NCI-H146 (cell line): ENCODE results near the gene SAMD11.

Experiments used
- DNase-seq: peaks from one replicate; lab custom pipeline; 2025; lab: John Stamatoyannopoulos, UW

Gene SAMD11

DNA sequence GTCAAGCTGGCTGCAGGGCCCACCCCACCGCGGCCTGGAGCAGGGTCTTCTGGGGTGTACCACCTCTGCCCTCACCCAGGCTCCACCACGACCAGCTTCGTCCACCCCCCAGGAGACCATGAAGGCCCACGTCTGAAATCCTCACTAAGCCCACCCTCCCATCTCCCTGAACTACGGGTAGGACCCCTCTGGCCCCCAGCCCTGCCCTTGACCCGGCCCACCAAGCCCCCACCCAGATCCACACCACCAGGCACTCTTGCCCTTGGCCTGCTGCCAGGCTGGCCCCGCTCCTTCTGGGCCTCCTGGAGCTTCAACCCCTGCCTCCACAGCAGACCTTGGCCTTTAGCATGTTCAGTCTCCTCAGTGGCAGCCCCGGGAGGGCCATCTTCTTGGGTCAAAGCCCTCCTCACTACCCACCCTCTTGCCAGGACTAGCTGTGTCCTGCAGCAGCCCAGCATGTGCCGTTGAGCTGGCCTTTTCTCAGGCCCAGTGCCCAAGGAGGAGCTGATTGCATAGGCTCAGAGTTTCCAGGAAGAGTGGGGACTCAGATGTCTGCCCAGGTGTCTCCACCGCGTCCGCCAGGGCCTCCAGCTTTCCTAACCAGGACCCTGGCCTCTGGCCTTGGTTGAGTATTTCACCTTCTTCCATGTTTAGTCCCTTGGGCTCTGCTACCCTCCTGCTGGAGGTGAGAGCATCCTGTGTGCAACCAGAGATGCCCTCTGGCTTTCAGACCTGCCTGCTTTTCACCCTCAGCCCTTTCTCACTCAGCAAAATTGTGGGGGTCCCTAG, 17.7 kb upstream of the SAMD11 start:
- no peak for DNase-seq

DNA sequence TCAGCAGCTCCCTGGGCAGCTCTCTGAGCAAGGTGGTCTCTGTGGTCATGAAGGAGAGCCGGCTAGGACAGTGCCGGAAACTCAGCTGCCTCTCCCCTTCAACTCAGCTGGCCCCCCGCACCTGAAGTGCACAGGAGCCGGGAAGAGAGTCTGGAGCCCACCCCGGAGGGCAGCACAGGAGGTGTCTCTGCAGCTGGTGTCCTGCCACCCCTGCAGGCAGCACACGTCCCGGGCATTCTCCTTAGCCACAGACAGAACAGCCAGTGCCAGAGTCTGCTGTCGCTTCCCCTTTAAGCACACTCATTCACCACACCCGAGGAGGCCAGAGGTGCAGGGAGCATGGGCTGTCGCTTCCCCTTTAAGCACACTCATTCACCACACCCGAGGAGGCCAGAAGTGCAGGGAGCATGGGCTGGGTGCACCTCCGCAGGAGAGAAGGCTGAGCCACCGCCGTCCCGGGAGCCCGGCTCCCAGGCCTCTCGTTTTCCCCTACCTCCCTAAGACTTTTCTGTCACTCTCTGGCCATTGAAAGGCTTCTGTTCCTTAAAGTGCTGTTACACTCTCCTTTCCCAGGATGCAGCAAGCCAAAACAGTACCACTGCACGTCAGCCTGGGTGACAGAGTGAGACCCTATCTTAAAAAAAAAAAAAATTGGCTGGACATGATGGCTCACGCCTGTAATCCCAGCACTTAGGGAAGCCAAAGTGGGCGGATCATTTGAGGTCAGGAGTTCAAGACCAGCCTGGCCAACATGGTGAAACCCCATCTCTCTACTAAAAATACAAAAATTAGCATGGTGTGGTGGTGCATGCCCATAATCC, 16.9 kb upstream of the SAMD11 start:
- DNase-seq = no peak

DNA sequence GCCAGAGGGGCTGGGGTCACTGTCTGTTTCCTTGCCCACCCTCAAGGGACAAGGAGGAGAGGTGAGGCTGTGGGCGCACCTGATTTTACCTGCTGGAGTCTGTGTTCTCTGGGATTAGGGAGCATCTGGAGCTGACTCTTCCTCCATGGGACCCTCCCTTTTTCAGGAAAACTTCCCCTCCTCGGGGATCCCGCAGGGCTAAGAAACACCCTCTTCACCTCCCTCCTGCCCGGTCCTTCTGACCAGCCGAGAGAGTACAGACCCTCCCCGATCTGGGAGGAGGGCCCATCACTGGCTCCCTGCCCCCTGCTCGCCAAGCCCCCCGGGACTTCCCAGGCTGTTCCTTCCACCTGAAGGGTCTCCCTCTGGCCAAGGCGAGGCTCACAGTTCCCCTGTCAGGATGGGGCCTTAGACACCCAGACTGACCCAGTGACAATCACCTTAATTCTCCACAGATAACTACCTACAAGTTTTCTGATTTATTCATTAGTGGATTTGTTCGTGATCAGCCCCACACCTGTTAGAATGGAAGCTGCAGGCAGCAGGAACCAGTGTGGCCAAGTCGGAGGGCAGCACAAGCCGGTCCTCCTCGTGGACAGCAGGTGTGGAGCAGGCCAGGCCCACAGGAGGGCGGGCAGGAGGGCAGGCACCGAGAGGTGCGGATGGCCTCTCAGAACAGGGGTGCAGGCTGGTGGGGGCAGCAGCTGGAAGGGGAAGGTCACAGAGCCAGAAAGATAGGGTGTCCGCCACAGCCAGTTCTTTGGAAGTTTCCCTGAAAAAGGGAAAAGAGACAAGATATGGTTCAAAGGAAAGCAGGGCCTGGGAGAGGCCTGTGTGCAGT, 15.9 kb upstream of the SAMD11 start:
- DNase-seq = no peak

DNA sequence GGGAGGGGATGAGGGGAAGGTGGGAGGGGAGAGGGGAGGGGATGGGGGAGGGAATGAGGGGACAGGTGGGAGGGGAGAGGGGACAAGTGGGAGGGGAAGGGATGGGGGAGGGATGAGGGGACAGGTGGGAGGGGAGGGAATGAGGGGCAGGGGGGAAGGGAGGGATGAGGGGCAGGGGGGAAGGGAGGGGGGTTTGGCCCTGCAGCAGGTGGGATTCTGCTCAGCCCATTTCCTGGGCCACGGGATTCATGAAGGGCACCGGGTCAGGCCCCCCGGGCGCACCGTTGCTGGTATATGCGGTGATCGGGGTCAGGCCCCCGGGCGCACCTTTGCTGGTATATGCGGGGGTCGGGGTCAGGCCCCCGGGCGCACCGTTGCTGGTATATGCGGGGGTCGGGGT, 15.1 kb upstream of the SAMD11 start:
- no peak for DNase-seq

DNA sequence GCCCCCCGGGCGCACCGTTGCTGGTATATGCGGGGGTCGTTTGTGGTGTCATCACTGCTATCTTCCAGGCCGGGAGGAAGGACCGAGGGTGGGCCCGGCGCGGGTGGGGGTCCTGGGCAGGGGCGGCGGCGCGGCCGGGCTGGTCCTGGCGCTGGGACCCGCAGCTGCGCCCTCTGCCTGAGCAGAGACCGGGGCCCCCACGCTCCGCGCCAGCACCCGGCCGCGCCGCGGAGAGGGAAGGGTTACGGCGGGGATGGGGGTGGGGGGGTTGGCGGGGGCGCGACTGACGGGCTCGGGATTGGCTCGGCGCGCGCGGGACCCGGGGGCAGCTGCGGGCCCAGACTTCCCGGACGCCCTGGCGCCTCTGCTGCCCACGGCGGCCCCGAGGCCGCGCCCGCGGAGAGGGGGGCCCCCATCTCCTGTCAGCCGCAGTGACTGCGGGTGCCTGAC, 13.8 kb upstream of the SAMD11 start:
- DNase-seq = no peak

DNA sequence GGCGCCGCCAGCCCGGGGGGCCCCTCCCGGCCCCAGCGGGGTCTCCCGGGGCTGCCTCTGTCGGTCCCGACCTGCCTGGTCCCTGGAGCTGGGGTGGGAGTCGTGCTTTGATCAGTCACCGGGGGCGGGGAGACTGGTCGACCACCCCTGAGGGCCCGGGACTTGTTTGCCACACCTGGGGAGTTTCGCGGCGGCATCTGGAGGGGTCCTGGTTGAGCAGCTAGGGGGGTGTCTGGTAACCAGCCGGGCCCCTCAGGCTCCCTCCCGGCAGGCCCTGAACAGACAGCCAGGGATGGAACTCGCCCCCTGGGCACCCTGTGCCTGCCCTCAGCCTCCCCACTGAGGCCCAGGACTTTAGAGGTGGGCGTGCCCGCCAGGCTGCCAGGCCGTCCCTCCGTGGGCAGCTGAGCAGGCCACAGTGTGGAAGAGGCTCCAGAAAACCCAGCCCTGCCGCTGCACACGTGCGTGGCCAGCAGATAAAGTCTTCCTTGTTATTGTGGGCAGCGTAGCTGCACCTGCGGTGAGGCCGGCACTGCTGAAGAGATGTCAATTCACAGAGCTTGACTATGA, 13.3 kb upstream of the SAMD11 start:
- DNase-seq = no peak

DNA sequence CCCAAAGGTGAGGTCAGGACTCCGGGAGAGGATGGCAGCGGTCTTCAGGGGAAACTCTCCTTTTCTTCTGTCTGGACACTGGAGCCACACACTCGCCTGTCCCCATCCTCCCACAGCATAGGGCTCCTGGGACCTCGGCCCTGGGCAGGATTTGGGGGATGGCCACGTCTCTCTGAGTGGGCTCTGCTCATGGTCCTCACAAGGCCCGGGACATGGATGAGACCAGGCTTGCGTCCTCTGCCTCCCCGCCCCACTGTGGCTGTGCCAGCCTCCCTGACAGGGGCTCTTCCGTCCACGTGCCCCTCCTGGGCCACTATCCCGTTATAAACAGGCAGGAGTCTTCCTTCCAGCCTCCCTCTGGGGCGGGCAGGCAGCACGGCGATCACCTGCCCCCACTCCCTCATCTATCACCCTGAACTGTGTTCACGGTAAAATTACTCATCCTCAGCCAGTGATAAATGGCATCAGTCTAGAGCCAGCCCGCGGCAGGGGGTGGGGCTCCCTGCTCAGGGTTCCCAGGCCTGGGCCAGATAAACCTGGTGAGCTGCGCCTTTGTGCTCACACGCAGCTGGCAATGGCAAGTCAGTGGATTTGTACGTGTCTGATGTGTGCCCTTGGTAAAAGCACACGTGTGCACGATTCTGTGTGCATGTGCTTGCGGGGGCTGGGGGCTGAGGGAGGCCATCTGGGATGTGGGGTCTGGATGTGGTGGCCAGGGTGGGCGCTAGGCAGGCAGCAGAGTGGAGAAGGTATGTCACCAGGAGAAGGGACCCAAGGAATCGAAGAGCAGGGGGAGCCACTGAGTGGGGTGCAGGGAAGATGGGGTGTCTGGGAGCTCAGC, 12.6 kb upstream of the SAMD11 start:
- peak; percentile 56 for DNase-seq

DNA sequence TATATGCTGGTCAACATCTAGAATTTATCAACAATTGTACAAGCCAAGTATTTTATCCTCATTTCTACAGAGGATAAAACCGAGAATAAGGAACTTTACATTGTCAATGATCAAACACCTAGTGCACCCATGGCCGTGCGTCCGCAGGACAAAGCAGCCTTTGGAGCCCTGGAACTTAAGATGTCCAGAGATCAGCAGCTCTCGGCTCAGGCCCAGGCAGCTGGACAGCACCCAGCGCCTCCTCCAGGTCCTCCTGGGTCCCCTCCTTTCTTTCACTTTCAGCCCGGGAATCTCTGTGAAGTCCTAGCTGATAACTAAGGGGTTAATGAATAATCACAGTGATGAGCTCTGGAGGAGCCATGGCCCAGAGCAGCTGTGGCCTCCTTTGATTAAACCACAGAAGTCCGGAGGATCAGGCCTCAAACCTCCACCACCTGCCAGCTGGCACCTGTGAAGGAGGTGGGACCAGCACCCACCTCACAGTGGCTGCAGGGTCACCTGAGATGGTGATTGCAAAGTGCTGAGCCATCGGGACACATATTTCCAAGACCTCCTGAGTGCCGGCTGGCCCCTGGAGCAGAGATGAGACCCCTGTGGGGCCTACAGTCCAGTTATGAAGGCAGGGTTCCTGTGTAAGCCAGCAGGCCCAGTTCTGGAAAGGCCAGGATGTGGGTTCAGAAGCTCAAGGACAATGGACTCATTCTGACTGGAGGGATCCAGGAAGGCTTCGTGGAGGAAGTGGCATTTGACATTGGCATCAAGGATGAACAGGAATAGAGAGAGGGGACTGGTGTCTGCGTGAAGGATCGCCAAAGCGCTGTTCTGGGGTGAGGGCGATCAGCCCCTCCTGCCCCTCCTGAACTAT, 11.6 kb upstream of the SAMD11 start:
- DNase-seq = no peak

DNA sequence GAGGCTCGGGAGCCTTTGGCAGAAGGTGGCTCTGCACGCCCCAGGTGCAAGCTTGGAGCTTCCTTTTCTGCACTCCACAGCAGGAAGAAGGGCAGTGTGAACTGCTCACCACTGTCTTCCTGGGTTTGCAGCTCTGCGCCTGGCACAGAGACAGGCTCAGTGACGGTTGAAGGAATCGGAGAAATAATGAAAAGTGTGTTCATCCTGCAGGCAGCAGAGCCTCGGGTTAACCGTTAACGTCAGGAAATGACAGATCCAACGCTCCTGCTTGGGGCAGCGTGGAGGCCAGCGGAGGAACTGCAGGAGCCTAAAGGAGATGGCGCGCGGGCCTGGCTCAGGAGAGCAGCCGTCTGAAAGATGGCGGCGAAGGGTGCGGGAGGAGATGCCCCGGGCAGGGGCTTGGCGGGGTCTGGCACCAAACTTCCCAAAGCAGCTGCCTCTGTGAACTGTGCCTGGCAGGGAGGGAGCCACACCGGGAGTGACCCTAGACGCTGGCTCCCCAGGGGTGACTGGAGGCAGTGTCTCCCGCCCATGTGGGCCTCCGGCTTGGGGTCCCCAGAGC, 10.9 kb upstream of the SAMD11 start:
- no peak for DNase-seq

DNA sequence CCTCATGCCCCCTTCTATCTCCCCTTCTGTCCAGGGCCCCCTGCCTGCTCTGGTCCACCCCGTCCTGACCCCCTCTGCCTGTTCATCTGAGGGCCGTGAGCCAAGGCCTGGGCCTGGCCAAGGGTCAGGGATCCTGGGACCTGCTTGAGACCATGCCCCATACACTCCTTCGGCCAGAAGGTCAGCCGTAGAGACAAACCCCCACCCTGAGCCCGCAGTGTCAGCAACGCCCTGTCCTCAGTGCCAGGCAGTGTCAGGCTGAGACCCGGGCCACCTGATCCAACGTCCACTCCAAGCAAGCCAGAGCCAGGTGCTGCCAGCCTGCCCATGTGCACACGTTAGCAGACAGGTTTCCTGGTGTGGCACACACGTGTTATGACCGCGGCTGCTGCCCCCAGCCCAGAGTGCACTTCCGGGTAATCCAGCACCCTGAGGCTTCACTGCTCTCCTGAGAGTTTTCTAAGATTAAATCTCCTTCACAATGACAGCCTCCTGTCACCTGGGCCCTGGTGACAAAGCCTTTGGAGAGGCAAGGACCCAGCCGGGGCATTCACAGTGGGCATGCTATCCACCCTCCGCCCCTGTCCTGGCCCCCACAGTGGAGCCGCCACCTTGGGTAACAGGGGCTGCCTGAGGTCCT, 10.1 kb upstream of the SAMD11 start:
- DNase-seq = no peak

DNA sequence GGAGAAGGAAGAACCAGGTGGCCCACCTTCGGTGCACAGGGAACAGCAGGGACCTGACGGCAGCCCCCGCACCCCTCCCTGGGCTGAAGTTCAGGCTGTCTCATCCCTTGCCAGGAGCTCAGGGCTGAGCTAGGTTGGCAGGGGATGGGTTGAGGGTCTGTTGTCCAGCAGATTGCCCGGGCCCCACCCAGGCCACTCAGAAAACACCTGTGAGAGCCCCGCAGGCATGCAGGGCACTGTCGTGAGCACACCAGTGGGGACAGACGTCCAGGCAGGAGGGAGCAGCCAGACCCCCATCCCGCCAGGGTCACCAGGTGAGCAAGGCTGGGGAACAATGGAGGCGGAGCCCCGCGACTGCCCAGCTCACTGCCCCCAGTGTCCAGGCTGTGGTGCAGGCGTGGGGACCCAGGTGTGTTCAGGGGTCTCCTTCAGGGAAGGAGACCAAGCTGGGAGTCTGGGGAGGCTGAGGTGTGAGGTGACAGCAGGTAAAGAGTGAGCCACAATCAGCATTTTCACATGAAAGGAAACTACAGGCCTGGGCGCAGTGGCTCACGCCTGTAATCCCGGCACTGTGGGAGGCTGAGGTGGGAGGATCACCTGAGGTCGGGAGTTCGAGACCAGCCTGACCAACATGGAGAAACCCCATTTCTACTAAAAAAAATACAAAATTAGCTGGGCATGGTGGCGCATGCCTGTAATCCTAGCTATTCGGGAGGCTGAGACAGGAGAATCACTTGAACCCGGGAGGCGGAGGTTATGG, 9.4 kb upstream of the SAMD11 start:
- no peak for DNase-seq

DNA sequence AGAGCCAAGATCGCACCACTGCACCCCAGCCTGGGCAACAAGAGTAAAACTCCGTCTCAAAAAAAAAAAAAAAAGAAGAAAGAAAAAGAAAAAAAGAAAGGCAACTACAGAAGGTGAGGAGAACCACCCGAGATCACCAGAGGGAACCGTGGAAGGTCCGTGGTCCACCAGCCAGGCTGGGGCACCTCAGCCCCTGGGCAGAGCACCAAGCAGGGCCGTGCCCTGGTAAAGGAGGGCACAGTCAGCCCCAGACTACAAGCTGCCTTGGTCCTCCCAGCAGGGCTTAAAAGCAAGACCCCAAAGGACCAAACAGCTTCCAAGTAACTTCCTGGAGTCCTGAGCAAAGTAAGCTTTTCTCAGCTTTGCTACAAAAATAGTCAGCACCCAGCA, 8.8 kb upstream of the SAMD11 start:
- DNase-seq = no peak

DNA sequence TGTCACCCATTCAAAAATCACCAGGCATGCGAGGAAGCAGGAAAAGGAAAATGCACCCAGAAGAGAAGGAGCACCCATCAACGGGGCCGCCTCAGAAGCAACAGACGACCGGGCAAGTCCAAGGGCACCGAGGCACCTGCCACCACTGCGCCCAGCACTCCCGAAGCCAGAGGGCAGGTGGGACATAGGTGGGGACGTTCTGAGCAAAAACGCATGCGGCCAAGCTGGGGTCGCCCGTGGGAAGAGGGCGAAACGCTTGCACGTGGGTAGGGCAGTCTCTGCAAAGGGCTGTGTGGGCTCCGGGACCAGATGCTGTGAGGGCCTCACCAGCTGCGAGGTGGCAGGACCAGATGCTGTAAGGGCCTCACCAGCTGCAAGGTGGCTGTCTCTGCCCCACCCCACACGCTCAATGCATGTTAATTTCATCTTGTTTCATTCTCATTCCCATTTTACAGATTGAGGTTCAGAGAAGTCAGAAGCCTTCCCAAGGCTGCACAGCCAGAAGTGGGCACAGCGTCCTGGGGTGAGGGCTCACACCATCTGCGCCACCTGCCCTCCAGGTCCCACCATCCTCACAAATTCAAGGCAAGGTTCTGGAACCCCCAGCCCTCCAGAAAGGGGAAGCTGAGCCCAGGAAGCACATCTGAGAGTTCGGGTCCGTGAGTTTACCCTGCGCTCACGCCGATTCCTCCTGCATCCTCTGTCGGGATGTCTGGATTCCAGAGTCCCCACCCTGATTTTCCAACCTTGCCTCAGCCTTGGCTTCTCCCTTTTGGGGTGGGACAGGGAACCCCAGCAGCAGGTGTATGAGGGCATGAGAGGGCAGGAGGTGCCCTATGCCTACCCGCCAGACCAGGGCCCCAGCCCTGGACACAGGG, 8.2 kb upstream of the SAMD11 start:
- DNase-seq = no peak

DNA sequence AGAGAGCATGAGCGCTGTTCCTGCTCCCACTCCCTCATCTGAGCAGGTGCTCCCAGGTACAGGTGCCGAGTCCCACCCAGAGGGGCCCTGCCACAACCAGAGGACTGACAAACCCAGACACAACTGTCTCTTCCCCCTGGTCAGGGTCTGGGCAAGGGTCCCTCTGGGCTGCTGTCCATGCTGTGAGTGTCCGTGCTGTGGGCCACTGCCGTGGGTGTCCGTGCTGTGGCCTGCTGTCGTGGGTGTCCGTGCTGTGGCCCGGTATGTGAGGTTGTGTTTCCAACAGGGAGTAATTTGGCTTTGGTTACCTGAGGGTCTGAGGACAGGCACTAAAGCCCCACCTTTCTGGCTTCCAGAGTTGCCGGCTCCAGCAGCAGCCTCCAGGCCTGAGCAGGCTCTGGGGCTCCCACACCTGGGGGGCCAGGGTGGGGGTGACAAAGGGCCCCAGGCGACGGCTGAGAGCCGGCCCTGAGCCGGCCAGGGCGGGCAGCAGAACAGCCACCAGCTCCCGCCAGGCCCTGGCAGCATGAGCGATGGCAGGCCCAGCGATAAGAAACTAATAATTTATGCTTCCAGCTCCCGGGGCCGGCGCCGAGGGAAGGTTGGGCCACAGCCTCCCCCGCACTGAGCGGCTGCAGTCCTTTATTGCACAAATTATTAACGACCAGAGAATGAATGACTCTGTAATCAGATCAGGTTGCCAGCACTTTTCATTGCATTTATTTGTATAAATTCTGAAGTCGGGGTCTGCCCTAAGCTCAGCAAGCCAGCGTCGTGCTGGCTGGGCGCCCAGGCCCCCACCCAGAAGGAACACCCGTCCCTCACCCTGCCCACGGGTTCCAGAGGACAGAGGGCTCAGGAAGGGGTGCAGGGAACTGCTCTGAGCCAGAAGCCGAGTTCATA, 7.3 kb upstream of the SAMD11 start:
- DNase-seq = no peak

DNA sequence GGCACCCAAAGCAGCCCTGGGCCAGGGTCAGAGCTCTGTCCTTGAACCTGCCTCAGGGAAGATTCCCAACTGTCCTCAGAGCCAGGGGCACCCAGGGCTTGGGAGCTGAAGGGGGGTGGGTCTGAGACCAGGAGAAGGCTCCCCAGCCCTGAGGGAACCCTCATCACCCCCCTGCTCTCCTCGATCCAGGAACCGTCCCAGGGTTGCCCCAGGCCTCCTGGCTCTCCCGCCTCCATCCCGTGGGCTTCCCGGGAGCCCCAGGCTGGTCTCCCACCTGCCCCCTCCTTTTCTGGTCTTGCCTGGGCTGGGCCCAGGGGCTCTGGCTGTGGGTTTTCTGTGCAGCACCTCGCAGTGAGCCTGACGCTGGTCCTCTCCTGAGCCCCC, 6.7 kb upstream of the SAMD11 start:
- DNase-seq = no peak

DNA sequence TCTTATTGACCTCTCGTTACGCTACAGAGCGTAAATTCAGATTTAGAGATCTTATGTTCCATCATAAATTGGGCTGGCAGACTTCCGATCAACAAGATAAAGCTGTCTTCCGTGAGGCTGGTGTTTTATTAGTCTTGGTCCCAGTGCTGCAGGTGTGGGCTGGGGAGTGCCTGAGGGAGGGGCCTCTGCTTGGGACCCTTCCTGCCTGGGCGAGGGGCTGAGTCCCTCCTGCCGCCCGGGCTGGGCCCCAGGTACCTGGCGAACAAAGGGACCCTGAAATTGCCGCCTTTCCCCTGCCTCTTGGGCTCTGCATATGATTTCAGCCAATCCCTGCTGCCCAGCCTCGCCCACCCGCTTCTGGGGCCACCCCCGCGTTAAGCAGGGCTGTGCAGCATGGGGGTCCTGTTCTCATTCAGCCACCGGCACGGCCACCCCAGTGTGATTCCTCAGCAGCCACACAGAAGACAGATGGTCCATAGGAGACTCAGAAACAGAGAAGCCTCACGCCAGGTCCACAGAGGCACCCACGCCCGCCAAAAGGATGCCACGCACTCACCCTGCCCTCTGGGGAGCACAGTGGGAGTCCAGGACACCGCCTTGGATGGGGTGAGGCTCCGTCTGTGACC, 6.1 kb upstream of the SAMD11 start:
- DNase-seq = no peak
